Fibroblast of lung (primary cell): ENCODE data around the gene SORT1. TPM values are rescaled to one million over a fixed set of nuclear protein-coding genes. Genes with fewer than 3 reads are reported as not detected.

Experiments
- DNase-seq, 2 donors: peaks; one replicate each; pipeline versions ENCODE4 v3.0.0 to v3.0.0-alpha.2; 2010; ENCODE audit warnings: low read depth in 2 of 2
- H2AFZ ChIP-seq: 2 replicates; pipeline ENCODE4 v1.5.1; 2012; ENCODE audit warnings: low read length, control low read depth, inconsistent platforms
- H3K27ac ChIP-seq: 2 replicates; pipeline ENCODE4 v1.5.1; 2011; ENCODE audit warnings: low read length, control low read depth; ENCODE audit not compliant: insufficient read depth
- H3K27me3 ChIP-seq: 2 replicates; pipeline ENCODE4 v1.5.1; 2011; ENCODE audit warnings: mild to moderate bottlenecking, low read length; ENCODE audit not compliant: control insufficient read depth, insufficient read depth
- H3K36me3 ChIP-seq: 2 replicates; pipeline ENCODE4 v1.5.1; 2011; ENCODE audit warnings: low read length; ENCODE audit not compliant: control insufficient read depth, insufficient read depth
- H3K4me1 ChIP-seq: 2 replicates; pipeline ENCODE4 v1.5.1; 2011; ENCODE audit warnings: low read length; ENCODE audit not compliant: control insufficient read depth, insufficient read depth; ENCODE audit errors: extremely low read depth
- H3K4me2 ChIP-seq: 2 replicates; pipeline ENCODE4 v1.5.1; 2011; ENCODE audit warnings: low read length, control low read depth; ENCODE audit not compliant: insufficient read depth; ENCODE audit errors: extremely low read depth
- H3K4me3 ChIP-seq, 4 experiments: fragments of 200-600 bp in 1 of 4; sonication (generic) in 1 of 4; replicated peaks in 1 of 4; 2 replicates each; pipeline ENCODE4 v1.5.1; 2011 to 2016; ENCODE audit warnings: low read length in 4 of 4, low read depth in 3 of 4, mild to moderate bottlenecking in 3 of 4, control low read depth in 2 of 4, inconsistent platforms in 1 of 4, mixed read lengths in 1 of 4; ENCODE audit not compliant: insufficient read depth in 1 of 4; ENCODE audit errors: control extremely low read depth in 1 of 4
- H3K79me2 ChIP-seq: 2 replicates; pipeline ENCODE4 v1.5.1; 2012; ENCODE audit warnings: mild to moderate bottlenecking, low read length, inconsistent platforms; ENCODE audit not compliant: control insufficient read depth, insufficient read depth
- H3K9ac ChIP-seq: 2 replicates; pipeline ENCODE4 v1.5.1; 2011; ENCODE audit warnings: mild to moderate bottlenecking, low read length, control low read depth; ENCODE audit not compliant: insufficient read depth
- H3K9me3 ChIP-seq: 2 replicates; pipeline ENCODE4 v1.5.1; 2012; ENCODE audit warnings: low read depth, low read length; ENCODE audit not compliant: control insufficient read depth, insufficient read depth
- H4K20me1 ChIP-seq: 2 replicates; pipeline ENCODE4 v1.5.1; 2011; ENCODE audit warnings: low read length; ENCODE audit not compliant: control insufficient read depth, insufficient read depth; ENCODE audit errors: extremely low read depth
- CTCF ChIP-seq, 2 donors: IDR thresholded peaks in 1 of 2; conservative IDR thresholded peaks in 1 of 2; 1 replicate in 1 of 2; 2 replicates in 1 of 2; pipeline ENCODE4 v1.5.1; 2011 to 2012; ENCODE audit warnings: low read length in 2 of 2, control low read depth in 1 of 2, inconsistent platforms in 1 of 2, low read depth in 1 of 2, mild to moderate bottlenecking in 1 of 2
- EZH2 ChIP-seq: IDR thresholded peaks from 2 replicates; pipeline ENCODE4 v1.5.1; 2012; ENCODE audit warnings: low read length, control low read depth, mild to moderate bottlenecking; ENCODE audit errors: missing control alignments
- polyA plus RNA-seq, 2 donors: library from polyadenylated mRNA; depleted of rRNA in 1 of 2; stranded (reverse) in 1 of 2; unstranded in 1 of 2; fragments of >200 nt; gene quantifications; 2 replicates each; pipeline ENCODE4 v1.2.1, GENCODE V29; 2011 to 2012; ENCODE audit warnings: missing spikeins in 1 of 2
- total RNA-seq: library from RNA; depleted of rRNA; stranded (reverse); fragments of >200 nt; gene quantifications from 2 replicates; pipeline ENCODE4 v1.2.1, GENCODE V29; 2014

SORT1 gene
- total and polyA plus RNA-seq, 2 donors (not counting 1 experiment from before 2014, with no cell fraction given) = 27.5 to 37.5 TPM

GRCh38 chr1:109354929-109355328 is 42.8 kb downstream of the SORT1 start:
- Histone ChIP-seq H4K20me1 (no peaks in the 10 kb centered on the region), H3K4me3 (no peak overlapping the region), H3K4me1 (no peaks in the 10 kb centered on the region), H3K4me2 (no peak overlapping the region), H3K9ac (no peak overlapping the region), H3K36me3 (no peaks in the 10 kb centered on the region), H3K79me2 (no peaks in the 10 kb centered on the region), H3K27me3 (no peaks in the 10 kb centered on the region), H3K27ac (no peak overlapping the region), H2AFZ (no peak overlapping the region), H3K9me3 (no peaks in the 10 kb centered on the region)
- TF ChIP-seq CTCF (conservative IDR thresholded peaks at IDR 0.05 in 1 of 2, IDR thresholded peaks at IDR 0.05 in 1 of 2; ENCODE audit: low read depth in 1 of 2, low read length in 2 of 2) (no peak), EZH2 (no peak)
- no peak for DNase-seq

DNA sequence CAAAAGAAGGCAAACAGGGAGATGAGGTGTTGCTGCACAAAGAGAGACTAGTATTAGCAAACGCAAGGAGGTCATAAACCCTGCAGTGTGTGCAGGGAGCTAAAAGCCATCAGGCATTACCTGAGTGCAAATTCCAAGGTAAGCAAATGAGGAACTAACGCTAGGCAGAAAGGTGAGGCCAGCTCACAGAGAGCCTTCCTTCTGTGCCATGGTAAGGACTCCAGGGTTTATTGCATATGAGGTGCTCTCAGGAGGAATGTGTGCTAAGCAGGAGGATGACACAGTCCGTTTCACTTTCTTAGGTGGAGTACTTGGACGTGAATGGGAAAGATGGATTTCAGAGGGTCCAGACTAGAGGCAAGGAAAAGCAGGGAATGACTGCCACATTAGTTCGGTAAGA is 46.3 kb downstream of the SORT1 start:
- Histone ChIP-seq H3K36me3 (no peaks in the 10 kb centered on the region), H4K20me1 (no peaks in the 10 kb centered on the region)

DNA sequence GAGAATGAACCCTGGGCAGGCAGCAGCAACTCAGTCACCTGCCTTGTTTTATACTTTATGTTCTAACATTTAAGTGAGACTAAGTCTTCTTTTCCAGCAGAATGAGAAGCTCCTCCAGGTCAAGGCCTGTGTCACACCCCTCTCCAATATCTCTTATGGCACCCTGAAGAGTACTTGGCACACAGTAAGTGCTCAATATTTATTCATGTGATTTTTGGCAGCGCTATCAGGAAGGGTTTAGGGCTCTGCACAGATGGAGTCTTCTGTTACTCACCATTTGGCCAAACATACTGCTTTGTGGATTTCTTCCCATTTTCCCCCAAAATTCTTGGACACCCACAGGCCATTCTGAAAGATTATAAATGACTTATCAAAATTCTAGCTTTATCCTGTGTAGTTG is 47.1 kb downstream of the SORT1 start:
- no peak overlapping the region for H3K9ac ChIP-seq
- H2AFZ ChIP-seq = no peak overlapping the region
- TF ChIP-seq CTCF (conservative IDR thresholded peaks at IDR 0.05 in 1 of 2, IDR thresholded peaks at IDR 0.05 in 1 of 2; ENCODE audit: low read depth in 1 of 2, low read length in 2 of 2) (no peak), EZH2 (no peak)
- H3K27ac ChIP-seq = no peak overlapping the region
- H3K4me2 ChIP-seq = no peak overlapping the region
- H3K4me1 ChIP-seq = no peaks in the 10 kb centered on the region
- H3K27me3 ChIP-seq = no peaks in the 10 kb centered on the region
- no peaks in the 10 kb centered on the region for H4K20me1 ChIP-seq
- no peak for DNase-seq
- H3K4me3 ChIP-seq = no peak overlapping the region
- no peaks in the 10 kb centered on the region for H3K36me3 ChIP-seq
- H3K79me2 ChIP-seq = no peaks in the 10 kb centered on the region
- no peaks in the 10 kb centered on the region for H3K9me3 ChIP-seq

More for the DNA sequence above, 46.3 kb downstream of the SORT1 start:
- H3K79me2 ChIP-seq = no peaks in the 10 kb centered on the region
- no peaks in the 10 kb centered on the region for H3K9me3 ChIP-seq
- no peak overlapping the region for H2AFZ ChIP-seq
- no peaks in the 10 kb centered on the region for H3K27me3 ChIP-seq
- no peak overlapping the region for H3K27ac ChIP-seq
- DNase-seq = no peak
- H3K9ac ChIP-seq = no peak overlapping the region
- TF ChIP-seq CTCF (conservative IDR thresholded peaks at IDR 0.05 in 1 of 2, IDR thresholded peaks at IDR 0.05 in 1 of 2; ENCODE audit: low read depth in 1 of 2, low read length in 2 of 2) = no peak
- TF ChIP-seq EZH2 = no peak
- H3K4me1 ChIP-seq = no peaks in the 10 kb centered on the region
- no peak overlapping the region for H3K4me2 ChIP-seq
- H3K4me3 ChIP-seq = no peak overlapping the region
